NCI-H1105 (cell line): ENCODE measurements around the gene IGF1R.
"Not testable (repeated sequence)": the region's sequence is repeated elsewhere in the genome, so short reads cannot be mapped to it uniquely, and the experiment has no call there.

Source experiments
- DNase-seq: peaks from one replicate; lab custom pipeline; 2025; lab: John Stamatoyannopoulos, UW

Gene IGF1R

GRCh38 chr15:98964466-98965133 lies 316.3 kb downstream of the IGF1R start:
- no peak for DNase-seq

- not testable (repeated sequence) for DNase-seq
These were observed 316.8 kb downstream of the IGF1R start for GRCh38 chr15:98965134-98965491.

- no peak for DNase-seq
These were observed 317.3 kb downstream of the IGF1R start for GRCh38 chr15:98965597-98965996.

DNA sequence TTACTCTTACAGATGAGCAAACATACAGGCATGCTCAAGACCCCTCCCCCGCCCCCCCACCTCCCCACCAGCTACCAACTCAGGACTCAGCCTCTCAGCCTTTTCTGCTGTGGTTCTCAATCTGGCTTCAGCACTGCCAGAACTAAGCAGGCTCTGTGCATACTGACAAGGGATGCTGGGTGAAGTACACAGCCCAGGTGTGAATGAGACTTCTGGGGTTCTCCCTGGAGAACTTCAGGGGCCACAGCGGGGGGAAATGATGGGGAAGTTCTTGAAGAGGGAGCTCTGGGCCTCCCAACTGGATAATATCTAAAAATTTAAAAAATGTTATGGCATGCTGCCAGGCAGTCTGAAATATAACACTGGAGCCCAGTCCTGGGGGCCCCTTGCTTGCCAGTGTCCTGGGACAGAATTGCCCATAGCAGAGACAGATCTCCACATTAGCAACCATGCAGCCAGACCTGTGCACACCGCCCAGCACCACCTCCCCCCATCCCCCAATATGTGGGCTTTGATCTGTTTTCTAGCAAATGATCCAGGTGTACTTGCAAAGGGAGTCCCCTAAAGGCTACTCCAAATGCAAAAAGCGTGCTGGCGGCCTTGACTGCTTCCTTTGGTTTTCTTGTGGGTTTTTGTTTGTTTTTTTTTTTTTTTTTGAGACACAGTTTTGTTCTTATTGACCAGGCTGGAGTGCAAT lies 317.9 kb downstream of the IGF1R start:
- DNase-seq, result no peak

- DNase-seq, result no peak
These were observed 318.8 kb downstream of the IGF1R start for GRCh38 chr15:98967096-98967495.

- DNase-seq, result no peak
These were observed 319.6 kb downstream of the IGF1R start for GRCh38 chr15:98967916-98968315.

GRCh38 chr15:98968576-98968975 lies 320.2 kb downstream of the IGF1R start:
- no peak for DNase-seq

GRCh38 chr15:98969126-98969735 lies 320.9 kb downstream of the IGF1R start:
- DNase-seq, result no peak

DNA sequence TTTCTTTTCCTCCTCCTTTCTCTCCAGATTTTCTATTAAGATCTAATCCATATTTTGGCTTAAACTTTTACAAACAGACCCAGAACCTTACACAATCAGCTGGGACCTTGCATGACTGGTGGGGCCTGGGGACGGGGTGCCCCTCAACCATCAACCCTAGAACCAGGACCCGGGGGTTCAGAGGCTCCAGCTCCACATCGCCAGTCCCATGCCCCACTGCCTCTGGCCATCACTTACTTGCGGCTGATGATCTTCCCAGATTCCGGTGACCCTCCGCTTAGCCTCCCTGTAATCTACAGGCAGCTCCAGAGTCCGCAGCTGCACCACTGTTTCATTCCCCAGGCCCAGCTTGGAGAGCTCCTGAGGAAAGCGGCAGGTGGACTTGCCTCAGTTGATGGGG lies 322.5 kb downstream of the IGF1R start:
- DNase-seq, result no peak

- DNase-seq, result no peak
These were observed 328.2 kb downstream of the IGF1R start for GRCh38 chr15:98976500-98976899.

GRCh38 chr15:98977441-98977840 lies 329.1 kb downstream of the IGF1R start:
- no peak for DNase-seq

- no peak for DNase-seq
These were observed 329.8 kb downstream of the IGF1R start for GRCh38 chr15:98978153-98978552.

GRCh38 chr15:98980899-98981228 lies 332.5 kb downstream of the IGF1R start:
- no peak for DNase-seq

DNA sequence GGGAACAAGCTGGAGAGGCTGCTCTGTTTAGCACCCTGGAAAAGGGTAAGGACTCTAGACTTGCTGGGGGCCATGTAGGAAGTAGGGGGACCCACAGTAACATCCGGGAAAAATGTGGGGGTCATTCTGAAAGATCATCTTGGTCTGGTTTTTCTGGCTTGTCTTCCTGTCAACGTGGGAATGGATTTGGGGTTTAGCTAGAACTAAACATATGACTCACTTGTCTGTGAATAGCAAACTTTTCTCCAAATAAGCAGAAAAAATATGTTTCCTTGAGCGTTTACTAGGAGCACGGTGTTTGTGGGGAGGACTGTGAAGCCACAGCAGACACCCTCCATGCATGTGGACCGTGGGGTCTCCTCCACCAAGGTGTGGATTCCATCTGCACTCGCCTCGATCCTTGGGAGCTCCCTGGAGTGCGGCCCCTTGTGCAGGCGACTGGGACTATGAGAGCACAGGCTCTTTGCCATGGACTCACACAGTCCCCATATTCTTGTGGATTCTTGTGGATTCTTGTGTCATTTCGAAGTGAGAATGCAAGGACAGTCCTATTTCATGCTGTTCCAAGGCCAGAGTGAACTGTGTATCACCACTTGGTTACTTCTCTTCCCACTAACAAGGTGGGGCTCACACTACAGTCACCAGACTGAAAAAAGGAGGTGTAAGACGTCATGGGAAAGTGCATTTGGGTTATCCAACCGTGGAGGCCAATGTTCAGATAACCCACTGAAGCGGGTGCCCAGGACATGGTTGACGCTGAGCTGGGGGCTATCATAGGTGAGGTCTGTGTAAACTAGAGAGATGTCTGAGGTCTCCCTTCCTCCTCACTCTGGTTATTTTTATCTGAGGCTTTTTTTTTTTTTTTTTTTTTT lies 333.7 kb downstream of the IGF1R start:
- no peak for DNase-seq

- no peak for DNase-seq
These were observed 335.0 kb downstream of the IGF1R start for GRCh38 chr15:98983334-98983733.

- DNase-seq, result no peak
These were observed 337.9 kb downstream of the IGF1R start for GRCh38 chr15:98986281-98986680.

- DNase-seq, result no peak
These were observed 346.6 kb downstream of the IGF1R start for GRCh38 chr15:98994892-98995291.

GRCh38 chr15:98996169-98996568 lies 347.8 kb downstream of the IGF1R start:
- DNase-seq, result no peak

DNA sequence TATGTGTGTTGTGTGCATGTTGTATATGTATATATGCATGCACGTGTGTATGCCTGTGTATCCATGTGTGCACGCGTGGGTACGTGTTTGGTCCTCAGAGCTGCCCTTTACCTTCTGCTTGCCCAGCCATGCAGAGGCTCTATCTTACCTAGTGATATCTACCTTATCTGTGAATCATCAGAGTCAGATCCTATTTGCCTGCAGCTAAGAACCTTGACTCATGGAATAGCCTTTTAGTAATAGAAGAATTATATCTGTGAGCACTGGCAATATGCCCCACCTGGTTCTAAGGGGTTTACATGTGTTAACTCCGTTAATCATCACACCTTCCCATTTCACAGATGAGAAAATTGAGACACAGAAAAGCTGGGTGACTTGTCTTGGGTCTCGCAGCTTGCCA lies 348.3 kb downstream of the IGF1R start:
- no peak for DNase-seq

DNA sequence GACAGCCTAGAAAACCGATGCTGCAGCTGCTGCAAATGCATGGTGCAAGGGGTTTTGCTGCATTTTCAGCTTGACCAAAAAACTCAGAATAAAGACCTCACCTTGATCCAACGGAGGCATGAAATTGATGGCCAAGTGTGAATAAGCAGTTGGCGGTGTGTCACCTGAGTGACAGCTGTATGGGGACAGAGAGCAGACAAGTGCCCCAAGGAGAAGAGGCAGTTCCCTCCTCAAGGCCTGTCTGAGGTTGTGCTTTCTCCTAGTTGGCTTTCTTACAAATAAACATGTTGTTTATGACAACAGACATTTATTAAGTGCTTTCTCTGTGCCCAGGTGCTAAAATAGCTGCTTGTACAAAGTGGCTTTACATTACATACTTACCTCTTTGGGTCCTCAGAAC lies 349.0 kb downstream of the IGF1R start:
- no peak for DNase-seq

GRCh38 chr15:98997755-98998154 lies 349.4 kb downstream of the IGF1R start:
- no peak for DNase-seq

GRCh38 chr15:98998279-98998678 lies 349.9 kb downstream of the IGF1R start:
- DNase-seq, result no peak

- DNase-seq, result no peak
These were observed 350.9 kb downstream of the IGF1R start for GRCh38 chr15:98999233-98999632.
